ENCODE data around the gene NCAPG2. TPM values are rescaled to one million over a fixed set of nuclear protein-coding genes. Genes with fewer than 3 reads are reported as not detected.

NCAPG2 gene
- polyA plus RNA-seq, 1 of the 3 experiments (the other 2 are of a cell fraction) = 25.0 TPM

DNA sequence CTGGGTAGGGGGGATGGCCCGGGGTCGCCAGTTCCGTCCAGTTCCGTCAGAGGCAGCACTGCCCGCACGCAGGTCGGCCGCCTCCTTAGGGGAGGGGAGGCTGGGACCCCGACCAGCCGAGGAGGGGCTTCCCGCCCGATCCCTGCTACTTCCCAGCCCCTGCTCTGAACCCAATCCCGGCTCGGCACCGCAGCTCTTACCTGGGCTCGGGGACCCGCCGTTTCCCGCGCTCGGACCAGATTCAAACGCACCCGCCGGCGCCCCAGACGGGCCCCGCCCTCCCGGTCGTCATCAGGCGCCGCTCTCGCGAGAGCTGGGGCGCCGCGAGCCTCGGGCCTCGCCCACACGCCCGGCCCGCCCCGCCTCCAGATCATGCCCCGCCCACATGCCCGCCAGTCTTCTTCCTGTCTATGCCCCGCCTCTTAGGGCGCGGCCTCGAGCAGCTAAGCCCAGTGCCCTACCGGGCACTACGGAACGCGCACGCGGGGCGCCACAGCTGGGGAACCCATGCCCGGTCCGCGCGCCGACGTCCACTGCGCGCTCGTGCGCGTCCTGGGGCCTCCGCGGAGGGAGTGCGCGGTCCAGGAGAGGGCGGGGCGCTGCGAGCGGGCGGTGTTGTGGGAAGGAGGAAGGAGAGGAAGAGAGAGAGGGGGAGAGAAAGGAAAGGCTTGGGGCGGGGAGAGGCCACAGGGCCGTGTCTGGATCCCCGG is at the start of gene NCAPG2 (continued):
- TF ChIP-seq, protein P1, sequence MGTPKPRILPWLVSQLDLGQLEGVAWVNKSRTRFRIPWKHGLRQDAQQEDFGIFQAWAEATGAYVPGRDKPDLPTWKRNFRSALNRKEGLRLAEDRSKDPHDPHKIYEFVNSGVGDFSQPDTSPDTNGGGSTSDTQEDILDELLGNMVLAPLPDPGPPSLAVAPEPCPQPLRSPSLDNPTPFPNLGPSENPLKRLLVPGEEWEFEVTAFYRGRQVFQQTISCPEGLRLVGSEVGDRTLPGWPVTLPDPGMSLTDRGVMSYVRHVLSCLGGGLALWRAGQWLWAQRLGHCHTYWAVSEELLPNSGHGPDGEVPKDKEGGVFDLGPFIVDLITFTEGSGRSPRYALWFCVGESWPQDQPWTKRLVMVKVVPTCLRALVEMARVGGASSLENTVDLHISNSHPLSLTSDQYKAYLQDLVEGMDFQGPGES (IDR thresholded peaks at IDR 0.05; ENCODE audit: low read depth, low read length) = no peak
- TF ChIP-seq, protein P2, sequence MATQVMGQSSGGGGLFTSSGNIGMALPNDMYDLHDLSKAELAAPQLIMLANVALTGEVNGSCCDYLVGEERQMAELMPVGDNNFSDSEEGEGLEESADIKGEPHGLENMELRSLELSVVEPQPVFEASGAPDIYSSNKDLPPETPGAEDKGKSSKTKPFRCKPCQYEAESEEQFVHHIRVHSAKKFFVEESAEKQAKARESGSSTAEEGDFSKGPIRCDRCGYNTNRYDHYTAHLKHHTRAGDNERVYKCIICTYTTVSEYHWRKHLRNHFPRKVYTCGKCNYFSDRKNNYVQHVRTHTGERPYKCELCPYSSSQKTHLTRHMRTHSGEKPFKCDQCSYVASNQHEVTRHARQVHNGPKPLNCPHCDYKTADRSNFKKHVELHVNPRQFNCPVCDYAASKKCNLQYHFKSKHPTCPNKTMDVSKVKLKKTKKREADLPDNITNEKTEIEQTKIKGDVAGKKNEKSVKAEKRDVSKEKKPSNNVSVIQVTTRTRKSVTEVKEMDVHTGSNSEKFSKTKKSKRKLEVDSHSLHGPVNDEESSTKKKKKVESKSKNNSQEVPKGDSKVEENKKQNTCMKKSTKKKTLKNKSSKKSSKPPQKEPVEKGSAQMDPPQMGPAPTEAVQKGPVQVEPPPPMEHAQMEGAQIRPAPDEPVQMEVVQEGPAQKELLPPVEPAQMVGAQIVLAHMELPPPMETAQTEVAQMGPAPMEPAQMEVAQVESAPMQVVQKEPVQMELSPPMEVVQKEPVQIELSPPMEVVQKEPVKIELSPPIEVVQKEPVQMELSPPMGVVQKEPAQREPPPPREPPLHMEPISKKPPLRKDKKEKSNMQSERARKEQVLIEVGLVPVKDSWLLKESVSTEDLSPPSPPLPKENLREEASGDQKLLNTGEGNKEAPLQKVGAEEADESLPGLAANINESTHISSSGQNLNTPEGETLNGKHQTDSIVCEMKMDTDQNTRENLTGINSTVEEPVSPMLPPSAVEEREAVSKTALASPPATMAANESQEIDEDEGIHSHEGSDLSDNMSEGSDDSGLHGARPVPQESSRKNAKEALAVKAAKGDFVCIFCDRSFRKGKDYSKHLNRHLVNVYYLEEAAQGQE (IDR thresholded peaks at IDR 0.05; ENCODE audit: low read depth, low read length) = 0 out of 2 replicates have a peak, but pooled peaks have one; percentile 9

DNA sequence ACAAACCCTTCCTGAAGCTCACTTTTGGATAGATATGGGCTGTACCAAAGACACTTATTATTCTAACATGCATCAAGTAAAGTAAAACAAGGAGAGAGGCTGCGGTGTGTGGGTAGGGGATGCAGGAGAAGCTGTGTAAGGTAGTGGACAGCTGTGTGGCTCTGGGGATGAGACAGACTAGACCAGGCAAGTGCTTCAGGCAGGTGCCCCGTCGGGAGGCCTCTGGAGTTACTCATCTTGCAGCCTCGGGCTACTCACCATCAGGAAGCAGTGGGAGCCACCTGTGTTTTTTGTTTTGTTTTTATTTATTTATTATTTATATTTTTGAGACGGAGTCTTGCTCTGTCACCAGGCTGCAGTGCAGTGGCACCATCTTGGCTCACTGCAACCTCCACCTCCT is 49.3 kb upstream of the NCAPG2 start:
- no peaks in the 10 kb centered on the region for H4K20me1 ChIP-seq (ENCODE audit: insufficient read depth)
- no peaks in the 10 kb centered on the region for H3K9me2 ChIP-seq
- H3K4me2 ChIP-seq = no peak overlapping the region
- CTCF ChIA-PET = interaction anchor here (1.0 to 1.2 kb wide), 2 partner anchors 12 to 223 kb away, joined by 4 read pairs; no protein-coding TSS in a partner anchor
- H3F3A ChIP-seq (replicated peaks; ENCODE audit: insufficient read depth) = no peaks in the 10 kb centered on the region
- POLR2A ChIA-PET = interaction anchor here (0.6 kb wide), 1 partner anchor 44 kb away, joined by 5 read pairs; no protein-coding TSS in a partner anchor
- no peaks in the 10 kb centered on the region for H3K27me3 ChIP-seq (ENCODE audit: insufficient read depth)
- 97% methylated on average over 5 of the region's 5 CpGs for WGBS (ENCODE audit: low lambda C conversion rate)
- no peaks in the 10 kb centered on the region for H3K4me1 ChIP-seq (ENCODE audit: control insufficient read depth in 1 of 2, insufficient read depth in 2 of 2, low read depth in 1 of 2, low read length in 1 of 2)
- H3K4me3 ChIP-seq (ENCODE audit: low read depth in 2 of 2, low read length in 1 of 2) = no peak overlapping the region
- no peaks in the 10 kb centered on the region for H3K79me2 ChIP-seq (ENCODE audit: insufficient read depth)
- no peak for TF ChIP-seq SIN3A (IDR thresholded peaks at IDR 0.05; ENCODE audit: borderline replicate concordance, low read depth, low read length)
- no peak for TF ChIP-seq JUND (IDR thresholded peaks at IDR 0.05)
- no peak for TF ChIP-seq TAF1 (IDR thresholded peaks at IDR 0.05; ENCODE audit: borderline replicate concordance, low read depth, low read length)
- TF ChIP-seq, protein P3, sequence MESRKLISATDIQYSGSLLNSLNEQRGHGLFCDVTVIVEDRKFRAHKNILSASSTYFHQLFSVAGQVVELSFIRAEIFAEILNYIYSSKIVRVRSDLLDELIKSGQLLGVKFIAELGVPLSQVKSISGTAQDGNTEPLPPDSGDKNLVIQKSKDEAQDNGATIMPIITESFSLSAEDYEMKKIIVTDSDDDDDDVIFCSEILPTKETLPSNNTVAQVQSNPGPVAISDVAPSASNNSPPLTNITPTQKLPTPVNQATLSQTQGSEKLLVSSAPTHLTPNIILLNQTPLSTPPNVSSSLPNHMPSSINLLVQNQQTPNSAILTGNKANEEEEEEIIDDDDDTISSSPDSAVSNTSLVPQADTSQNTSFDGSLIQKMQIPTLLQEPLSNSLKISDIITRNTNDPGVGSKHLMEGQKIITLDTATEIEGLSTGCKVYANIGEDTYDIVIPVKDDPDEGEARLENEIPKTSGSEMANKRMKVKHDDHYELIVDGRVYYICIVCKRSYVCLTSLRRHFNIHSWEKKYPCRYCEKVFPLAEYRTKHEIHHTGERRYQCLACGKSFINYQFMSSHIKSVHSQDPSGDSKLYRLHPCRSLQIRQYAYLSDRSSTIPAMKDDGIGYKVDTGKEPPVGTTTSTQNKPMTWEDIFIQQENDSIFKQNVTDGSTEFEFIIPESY (IDR thresholded peaks at IDR 0.05; ENCODE audit: borderline replicate concordance, low read depth) = no peak
- H3K27ac ChIP-seq (ENCODE audit: low read depth in 2 of 2, low read length in 1 of 2) = no peak overlapping the region
- no peak overlapping the region for H2AFZ ChIP-seq (ENCODE audit: low read depth)
- H3K9ac ChIP-seq = no peak overlapping the region
- H3K36me3 ChIP-seq (replicated peaks in 1 of 2; ENCODE audit: control insufficient read depth in 1 of 2, insufficient read depth in 2 of 2, low read length in 1 of 2) = peaks cover 43 to 76% of the 10 kb centered on the region in 2 experiments
- DNase-seq = no peak
- no peaks in the 10 kb centered on the region for H3K9me3 ChIP-seq

Data from SK-N-SH (cell line).